GM23338 (cell line): ENCODE results near the gene ZSWIM5.

Experiments used
- CREB1 ChIP-seq: fragments of 250-450 bp; sonication (Bioruptor Pico); IDR thresholded peaks from 2 replicates; pipeline ENCODE4 v1.5.0; 2020; ENCODE audit warnings: low read depth, mild to moderate bottlenecking, moderate library complexity
- ETS1 ChIP-seq: IDR thresholded peaks from 2 replicates; pipeline ENCODE4 v1.6.1; 2016; ENCODE audit warnings: antibody characterized with exemption
- EZH2 ChIP-seq: fragments of 200-600 bp; sonication (generic); IDR thresholded peaks from one replicate; pipeline ENCODE4 v1.8.0; 2017; ENCODE audit warnings: antibody characterized with exemption, mild to moderate bottlenecking, low read depth; ENCODE audit not compliant: unreplicated experiment
- EZH2phosphoT487 ChIP-seq: fragments of 200-600 bp; sonication (generic); IDR thresholded peaks from one replicate; pipeline ENCODE4 v1.8.1; 2018; ENCODE audit warnings: antibody characterized with exemption; ENCODE audit not compliant: unreplicated experiment
- JUNB ChIP-seq: IDR thresholded peaks from one replicate; pipeline ENCODE4 v1.6.1; 2016; ENCODE audit warnings: antibody characterized with exemption; ENCODE audit not compliant: unreplicated experiment
- NANOG ChIP-seq: IDR thresholded peaks from 2 replicates; pipeline ENCODE4 v1.6.1; 2016; ENCODE audit warnings: antibody characterized with exemption, borderline replicate concordance
- POLR2AphosphoS5 ChIP-seq: IDR thresholded peaks from 2 replicates; pipeline ENCODE4 v1.6.1; 2016; ENCODE audit warnings: antibody characterized with exemption, low read depth
- REST ChIP-seq: IDR thresholded peaks from one replicate; pipeline ENCODE4 v1.6.1; 2018; ENCODE audit warnings: antibody characterized with exemption; ENCODE audit not compliant: unreplicated experiment
- ZNF114 ChIP-seq: fragments of 250-450 bp; sonication (Bioruptor Pico); IDR thresholded peaks from 2 replicates; pipeline ENCODE4 v1.5.0; 2020; ENCODE audit warnings: mild to moderate bottlenecking, moderate library complexity
- ZNF331 ChIP-seq: fragments of 250-450 bp; sonication (Bioruptor Pico); IDR thresholded peaks from 2 replicates; pipeline ENCODE4 v1.5.0; 2020; ENCODE audit warnings: low read depth, mild to moderate bottlenecking, moderate library complexity
- TF ChIP-seq, protein P1 (sequence below), 2 experiments: fragments of 200-600 bp in 1 of 2; sonication (generic) in 1 of 2; conservative IDR thresholded peaks; 2 replicates each; pipeline versions ENCODE4 v1.5.1 to v1.6.1; 2016 to 2017; ENCODE audit warnings: antibody characterized with exemption in 2 of 2, low read depth in 2 of 2, mild to moderate bottlenecking in 2 of 2, moderate library complexity in 1 of 2

- TF ChIP-seq, protein P1, sequence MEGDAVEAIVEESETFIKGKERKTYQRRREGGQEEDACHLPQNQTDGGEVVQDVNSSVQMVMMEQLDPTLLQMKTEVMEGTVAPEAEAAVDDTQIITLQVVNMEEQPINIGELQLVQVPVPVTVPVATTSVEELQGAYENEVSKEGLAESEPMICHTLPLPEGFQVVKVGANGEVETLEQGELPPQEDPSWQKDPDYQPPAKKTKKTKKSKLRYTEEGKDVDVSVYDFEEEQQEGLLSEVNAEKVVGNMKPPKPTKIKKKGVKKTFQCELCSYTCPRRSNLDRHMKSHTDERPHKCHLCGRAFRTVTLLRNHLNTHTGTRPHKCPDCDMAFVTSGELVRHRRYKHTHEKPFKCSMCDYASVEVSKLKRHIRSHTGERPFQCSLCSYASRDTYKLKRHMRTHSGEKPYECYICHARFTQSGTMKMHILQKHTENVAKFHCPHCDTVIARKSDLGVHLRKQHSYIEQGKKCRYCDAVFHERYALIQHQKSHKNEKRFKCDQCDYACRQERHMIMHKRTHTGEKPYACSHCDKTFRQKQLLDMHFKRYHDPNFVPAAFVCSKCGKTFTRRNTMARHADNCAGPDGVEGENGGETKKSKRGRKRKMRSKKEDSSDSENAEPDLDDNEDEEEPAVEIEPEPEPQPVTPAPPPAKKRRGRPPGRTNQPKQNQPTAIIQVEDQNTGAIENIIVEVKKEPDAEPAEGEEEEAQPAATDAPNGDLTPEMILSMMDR (conservative IDR thresholded peaks at IDR 0.05; ENCODE audit: low read depth in 2 of 2), result no peak
- TF ChIP-seq EZH2phosphoT487 (no peak), JUNB (no peak), EZH2 (no peak), POLR2AphosphoS5 (no peak), ZNF331 (CRISPR knock-in tag) (no peak), REST (no peak), ZNF114 (no peak), ETS1 (no peak), CREB1 (CRISPR knock-in tag) (no peak), NANOG (no peak)
These were observed 173.0 kb downstream of the ZSWIM5 start for GRCh38 chr1:45033356-45033755.
